Activated CD4-positive, alpha-beta T cell treated with anti-CD3 and anti-CD28 coated beads for 36 hours (primary cell): ENCODE measurements around the gene LRRC4C. TPM values are rescaled to one million over a fixed set of nuclear protein-coding genes. Genes with fewer than 3 reads are reported as not detected.

Experiments used
- ATAC-seq: fragments of 200-7000 bp; cut with Tn5 transposase; one replicate; pipeline ENCODE4 v1.10.0; 2021; ENCODE audit warnings: mild to moderate bottlenecking, moderate library complexity
- CTCF ChIA-PET: fragments of 350-600 bp; sonication (Branson Sonifier 250); formaldehyde crosslinking; loops from one replicate; lab custom pipeline; 2021; ENCODE audit warnings: antibody characterized with exemption; lab: Charles Lee
- POLR2A ChIA-PET: fragments of 350-600 bp; sonication (Branson Sonifier 250); formaldehyde crosslinking; loops from one replicate; lab custom pipeline; 2021; ENCODE audit warnings: antibody characterized with exemption, inconsistent platforms; lab: Charles Lee
- DNase-seq: peaks from one replicate; pipeline ENCODE4 v3.0.0-alpha.2; 2020
- H3K27ac Mint-ChIP-seq: one replicate; pipeline ENCODE4 v1.8.0; 2021; ENCODE audit warnings: mixed read lengths
- H3K27me3 Mint-ChIP-seq: one replicate; pipeline ENCODE4 v1.8.0; 2021; ENCODE audit warnings: mixed read lengths
- H3K36me3 Mint-ChIP-seq: one replicate; pipeline ENCODE4 v1.8.0; 2021; ENCODE audit warnings: low read depth, mixed read lengths
- H3K4me1 Mint-ChIP-seq: one replicate; pipeline ENCODE4 v1.8.0; 2021; ENCODE audit warnings: mixed read lengths
- H3K4me3 Mint-ChIP-seq: one replicate; pipeline ENCODE4 v1.8.0; 2021; ENCODE audit warnings: mild to moderate bottlenecking, moderate library complexity, mixed read lengths
- H3K9me3 Mint-ChIP-seq: one replicate; pipeline ENCODE4 v1.8.0; 2021; ENCODE audit warnings: low read depth, mixed read lengths
- intact Hi-C, 2 experiments: fragments of 100-400 bp; cut with DNase I in 1 of 2; cut with micrococcal nuclease in 1 of 2; formaldehyde crosslinking; loops; one replicate each; pipeline versions ENCODE4 v1.14.2 to v1.15.1; 2022 to 2024; cut with DNase I, micrococcal nuclease
- total RNA-seq, 2 experiments: library from RNA; stranded (reverse); gene quantifications; one replicate each; pipeline ENCODE4 v1.2.3, GENCODE V29; 2021

Gene LRRC4C
- total RNA-seq, 2 experiments from 2014 or later: not detected

DNA sequence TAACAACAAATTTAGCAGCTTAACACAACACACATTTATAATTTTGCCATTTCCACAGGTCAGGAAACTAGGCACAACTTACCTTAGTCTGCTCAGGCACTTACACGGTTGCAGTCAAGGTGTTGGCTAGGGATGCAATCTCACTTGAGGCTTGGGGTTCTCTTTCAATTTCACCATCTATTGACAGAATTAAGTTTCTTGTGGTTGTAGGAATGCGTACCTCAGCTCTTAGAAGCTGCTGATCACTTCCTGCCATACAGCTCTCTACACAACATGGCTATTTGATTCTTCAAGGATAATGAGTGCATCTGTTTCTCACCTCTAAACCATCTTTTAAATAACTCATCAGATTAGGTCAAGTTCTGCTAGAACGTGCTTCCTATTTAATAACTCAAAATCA lies 968.1 kb downstream of the LRRC4C start:
- Mint-ChIP-seq H3K4me1 (no peaks in the 10 kb centered on the region), H3K27me3 (no peaks in the 10 kb centered on the region), H3K27ac (no peak overlapping the region), H3K9me3 (peaks cover 8% of the 10 kb centered on the region), H3K4me3 (no peak overlapping the region), H3K36me3 (no peaks in the 10 kb centered on the region)
- ChIA-PET POLR2A (no interaction called here), CTCF (no interaction called here)
- DNase-seq: no peak
- intact Hi-C loops: no loop called here
- no peak for ATAC-seq

DNA sequence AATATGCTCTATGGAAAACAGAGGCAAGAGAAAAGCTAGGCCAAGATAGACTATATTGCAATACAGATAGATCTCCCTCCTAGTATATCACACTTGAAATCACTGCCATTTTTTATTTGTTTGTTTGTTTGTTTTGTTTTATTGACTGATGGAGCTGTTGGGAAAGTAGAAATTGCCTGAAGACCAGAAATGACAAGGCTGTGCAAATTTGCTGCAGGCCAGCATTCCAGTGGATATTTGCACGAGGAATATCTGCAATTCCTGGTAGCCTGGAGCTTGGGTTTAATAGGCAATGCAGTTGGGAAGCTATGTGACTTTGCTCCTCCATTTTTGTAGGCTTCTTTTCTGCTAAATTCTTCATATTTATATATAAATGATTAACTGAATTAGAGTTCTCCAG lies 991.7 kb downstream of the LRRC4C start:
- Mint-ChIP-seq H3K27ac (no peak overlapping the region), H3K36me3 (no peaks in the 10 kb centered on the region), H3K27me3 (no peaks in the 10 kb centered on the region), H3K4me1 (no peaks in the 10 kb centered on the region), H3K4me3 (no peak overlapping the region), H3K9me3 (peaks cover 17% of the 10 kb centered on the region)
- CTCF ChIA-PET: no interaction called here
- intact Hi-C loops: no loop called here
- POLR2A ChIA-PET: no interaction called here
- DNase-seq: no peak
- no peak for ATAC-seq

DNA sequence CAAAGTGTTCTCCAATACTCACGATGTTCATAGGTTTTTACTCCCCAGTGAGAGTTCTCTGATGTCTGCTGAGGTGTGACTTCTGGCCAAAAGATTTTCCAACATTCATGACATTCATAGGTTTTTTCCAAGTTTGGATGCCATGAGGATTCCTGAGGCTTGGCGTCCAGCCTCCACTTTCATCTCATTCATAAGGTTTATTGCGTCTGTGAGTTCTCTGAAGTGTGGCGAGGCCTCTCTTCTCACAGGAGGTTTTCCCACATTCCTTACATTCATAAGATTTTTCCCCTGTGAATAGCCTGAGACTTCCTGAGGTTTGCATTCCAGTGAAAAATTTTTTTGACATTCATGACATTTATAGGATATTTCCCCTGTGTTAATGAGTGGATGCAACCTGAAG lies 1014.1 kb downstream of the LRRC4C start:
- H3K27ac Mint-ChIP-seq: no peak overlapping the region
- peaks cover 19% of the 10 kb centered on the region for H3K9me3 Mint-ChIP-seq
- H3K4me3 Mint-ChIP-seq: no peak overlapping the region

DNA sequence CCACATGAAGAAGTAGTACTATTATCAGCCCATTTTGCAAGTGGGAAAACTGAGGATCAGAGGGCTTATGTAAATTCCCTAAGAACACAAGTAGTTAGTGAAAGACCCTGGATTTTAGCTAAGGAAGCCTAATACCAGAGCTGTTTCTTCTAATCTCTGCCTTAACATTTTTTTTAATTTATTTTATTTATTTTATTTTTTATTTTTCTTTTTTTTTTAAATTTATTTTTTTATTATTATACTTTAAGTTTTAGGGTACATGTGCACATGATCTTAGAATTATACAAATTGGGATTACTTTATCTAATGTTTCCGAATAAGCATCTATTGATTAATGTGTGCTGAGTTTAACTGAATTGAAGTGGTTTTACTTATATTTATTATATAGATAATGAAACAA lies 1015.3 kb downstream of the LRRC4C start:
- H3K4me1 Mint-ChIP-seq: no peaks in the 10 kb centered on the region
- no peak for DNase-seq
- POLR2A ChIA-PET: no interaction called here
- intact Hi-C loops: no loop called here
- H3K27ac Mint-ChIP-seq: no peak overlapping the region
- no peak for ATAC-seq
- CTCF ChIA-PET: no interaction called here
- no peak overlapping the region for H3K4me3 Mint-ChIP-seq
- no peaks in the 10 kb centered on the region for H3K27me3 Mint-ChIP-seq
- H3K36me3 Mint-ChIP-seq: no peaks in the 10 kb centered on the region
- peaks cover 21% of the 10 kb centered on the region for H3K9me3 Mint-ChIP-seq

More for the DNA sequence above, 1014.1 kb downstream of the LRRC4C start:
- no peaks in the 10 kb centered on the region for H3K27me3 Mint-ChIP-seq
- no peak for ATAC-seq
- H3K4me1 Mint-ChIP-seq: no peaks in the 10 kb centered on the region
- H3K36me3 Mint-ChIP-seq: no peaks in the 10 kb centered on the region
- CTCF ChIA-PET: no interaction called here
- intact Hi-C loops: no loop called here
- no peak for DNase-seq
- POLR2A ChIA-PET: no interaction called here

DNA sequence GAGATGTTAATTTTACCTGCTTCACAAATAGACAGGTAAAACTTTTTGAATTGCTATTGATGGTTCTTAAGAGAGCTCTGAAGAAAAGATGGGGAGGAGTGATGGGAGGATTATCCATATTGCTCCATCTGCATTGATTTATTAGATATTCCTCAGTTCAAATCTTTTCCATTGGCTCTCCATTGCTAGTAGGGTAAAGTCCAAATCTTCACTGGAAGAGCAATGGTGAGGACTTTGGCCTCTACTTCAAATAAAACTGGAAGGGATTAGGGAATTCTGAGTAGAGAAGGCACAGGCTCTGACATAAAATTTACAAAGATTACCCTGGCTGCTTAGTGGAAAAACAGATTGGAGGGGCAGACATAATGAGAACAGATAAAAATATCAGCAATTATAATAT lies 1024.1 kb downstream of the LRRC4C start:
- CTCF ChIA-PET: no interaction called here
- no peaks in the 10 kb centered on the region for H3K4me1 Mint-ChIP-seq
- DNase-seq (no peak), ATAC-seq (no peak)
- no peak overlapping the region for H3K4me3 Mint-ChIP-seq
- POLR2A ChIA-PET: no interaction called here
- no peaks in the 10 kb centered on the region for H3K36me3 Mint-ChIP-seq
- H3K9me3 Mint-ChIP-seq: peaks cover 23% of the 10 kb centered on the region
- H3K27me3 Mint-ChIP-seq: no peaks in the 10 kb centered on the region
- H3K27ac Mint-ChIP-seq: no peak overlapping the region
- intact Hi-C loops: no loop called here

DNA sequence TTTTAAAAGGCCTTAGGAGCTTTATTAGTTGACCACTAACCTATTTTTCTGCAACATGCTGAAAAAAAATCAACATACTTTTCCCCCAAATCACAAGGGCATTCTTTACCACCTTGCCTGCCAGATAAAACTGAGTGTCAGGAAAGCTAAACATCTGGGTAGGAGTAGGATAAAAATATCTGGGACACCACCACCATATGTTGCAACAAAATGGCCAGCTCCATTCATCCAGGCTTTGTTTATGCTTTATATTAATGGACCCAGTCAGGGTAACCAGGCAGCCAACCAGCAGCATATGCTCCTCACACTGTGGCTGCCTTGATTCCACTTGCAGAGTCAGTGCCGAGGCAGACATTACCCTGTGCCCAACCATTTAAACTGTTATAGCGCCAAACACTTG lies 1024.5 kb downstream of the LRRC4C start:
- ChIA-PET POLR2A (no interaction called here), CTCF (no interaction called here)
- Mint-ChIP-seq H3K4me3 (no peak overlapping the region), H3K4me1 (no peaks in the 10 kb centered on the region), H3K27ac (no peak overlapping the region), H3K27me3 (no peaks in the 10 kb centered on the region), H3K36me3 (no peaks in the 10 kb centered on the region), H3K9me3 (peaks cover 22% of the 10 kb centered on the region)
- ATAC-seq (no peak), DNase-seq (no peak)
- intact Hi-C loops: no loop called here

DNA sequence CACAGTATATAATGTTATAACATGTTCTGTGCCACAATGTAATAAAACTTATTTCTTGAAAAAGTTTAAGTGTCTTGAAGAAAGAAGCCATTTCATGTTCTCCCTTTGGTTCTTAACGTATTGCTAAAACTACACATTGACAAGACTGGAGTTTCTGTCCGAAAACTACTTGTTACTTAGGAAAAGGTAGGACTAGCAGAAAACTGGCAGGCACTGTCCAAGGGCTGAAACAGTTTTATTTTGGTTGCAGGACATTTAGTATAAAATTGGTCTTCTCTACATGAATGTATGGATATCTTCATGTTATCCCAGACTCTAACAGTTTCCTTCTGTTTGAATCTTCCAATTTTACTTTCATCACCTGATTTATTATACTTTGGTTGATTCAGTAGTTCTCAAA lies 1027.1 kb downstream of the LRRC4C start:
- intact Hi-C loops: no loop called here
- ChIA-PET CTCF (no interaction called here), POLR2A (no interaction called here)
- no peak overlapping the region for H3K4me3 Mint-ChIP-seq
- H3K27me3 Mint-ChIP-seq: no peaks in the 10 kb centered on the region
- DNase-seq (no peak), ATAC-seq (no peak)
- no peaks in the 10 kb centered on the region for H3K4me1 Mint-ChIP-seq
- H3K27ac Mint-ChIP-seq: no peak overlapping the region
- peaks cover 18% of the 10 kb centered on the region for H3K9me3 Mint-ChIP-seq
- H3K36me3 Mint-ChIP-seq: no peaks in the 10 kb centered on the region

DNA sequence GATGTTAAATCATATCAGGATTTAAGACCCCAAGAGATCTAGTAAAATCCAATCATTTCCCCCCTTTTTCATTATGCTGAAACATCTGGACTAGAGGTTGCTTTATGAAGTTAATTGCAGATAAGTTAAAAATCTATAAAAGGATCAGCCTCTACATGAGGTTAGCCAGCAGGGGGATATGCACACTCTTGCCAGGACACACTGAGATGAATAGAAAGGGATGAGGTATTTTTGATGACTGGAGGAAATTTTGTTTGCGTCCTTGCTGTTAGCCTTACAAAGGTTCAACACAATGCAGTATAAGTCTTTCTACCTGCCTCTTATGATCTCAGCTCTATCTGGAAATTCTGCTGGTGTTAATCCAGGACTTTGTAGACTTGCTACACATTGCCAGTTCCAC lies 1034.3 kb downstream of the LRRC4C start:
- Mint-ChIP-seq H3K4me3 (no peak overlapping the region), H3K4me1 (no peaks in the 10 kb centered on the region), H3K27me3 (no peaks in the 10 kb centered on the region), H3K36me3 (no peaks in the 10 kb centered on the region), H3K27ac (no peak overlapping the region), H3K9me3 (peaks cover 13% of the 10 kb centered on the region)
- CTCF ChIA-PET: interaction anchor here (0.6 kb wide), 1 partner anchor 27 kb away, joined by 3 read pairs; no protein-coding TSS in a partner anchor
- intact Hi-C loops: no loop called here
- POLR2A ChIA-PET: no interaction called here
- no peak for ATAC-seq
- DNase-seq: no peak

DNA sequence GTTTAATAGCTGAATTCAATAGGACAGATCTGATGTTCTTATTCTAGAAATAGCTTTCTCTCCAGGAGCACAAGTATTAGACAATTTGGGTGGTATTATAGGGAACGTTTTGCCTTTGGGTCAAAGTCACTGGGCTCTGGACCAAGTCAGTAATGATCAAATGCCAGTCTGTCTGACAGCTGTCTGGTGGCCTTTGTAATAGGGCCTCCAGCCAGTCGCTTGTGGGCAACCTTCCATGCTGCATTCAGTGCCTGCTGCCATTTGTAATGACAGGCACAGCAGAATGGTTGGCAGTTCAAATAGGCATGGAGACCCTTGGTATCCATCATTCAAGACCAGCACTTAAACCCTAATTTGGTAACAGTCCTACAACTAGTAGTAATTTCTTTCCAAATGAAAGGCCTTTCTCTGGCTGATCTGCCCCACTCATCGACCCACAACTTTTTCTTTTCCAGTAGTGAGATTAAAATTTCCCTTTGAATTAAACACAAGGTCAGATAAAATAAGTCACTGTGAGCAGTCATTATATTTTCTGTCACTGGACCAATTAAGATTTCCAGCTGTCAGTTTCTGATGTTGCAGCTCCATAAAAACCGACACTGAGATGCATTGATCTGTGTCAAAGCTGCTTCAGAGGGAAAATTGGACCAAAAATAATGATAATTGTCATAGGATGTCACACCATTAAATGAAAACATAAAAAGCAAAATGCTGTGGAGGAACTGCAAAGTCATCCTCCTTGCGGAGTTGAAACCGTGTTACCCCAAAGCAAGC lies 1038.1 kb downstream of the LRRC4C start:
- H3K4me3 Mint-ChIP-seq: no peak overlapping the region
- no peak overlapping the region for H3K27ac Mint-ChIP-seq

DNA sequence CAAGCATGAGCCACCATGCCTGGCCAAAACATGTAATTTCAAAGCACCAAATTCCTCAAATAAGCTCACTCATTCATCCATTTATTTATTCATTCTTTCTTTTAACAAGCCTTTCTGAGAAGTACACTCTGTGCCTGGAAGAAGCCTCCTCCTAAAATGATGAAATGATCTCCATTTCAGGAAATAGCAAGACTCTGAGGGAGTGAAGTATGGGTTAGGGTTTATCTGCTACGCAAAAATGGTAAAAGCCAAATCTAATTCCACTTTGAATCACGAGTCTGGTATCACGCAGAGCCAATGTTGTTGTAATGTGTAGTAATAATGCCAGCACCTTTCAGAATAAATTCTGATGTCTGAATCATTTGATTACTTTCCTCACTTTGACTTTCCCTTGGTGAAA lies 1041.8 kb downstream of the LRRC4C start:
- no peaks in the 10 kb centered on the region for H3K4me1 Mint-ChIP-seq
- ChIA-PET POLR2A (no interaction called here), CTCF (no interaction called here)
- no peak overlapping the region for H3K27ac Mint-ChIP-seq
- DNase-seq: no peak
- no peak overlapping the region for H3K4me3 Mint-ChIP-seq
- ATAC-seq: no peak
- no peaks in the 10 kb centered on the region for H3K27me3 Mint-ChIP-seq
- H3K9me3 Mint-ChIP-seq: peaks cover 16% of the 10 kb centered on the region
- H3K36me3 Mint-ChIP-seq: no peaks in the 10 kb centered on the region
- intact Hi-C loops: no loop called here

More for the DNA sequence above, 1038.1 kb downstream of the LRRC4C start:
- Mint-ChIP-seq H3K4me1 (no peaks in the 10 kb centered on the region), H3K27me3 (no peaks in the 10 kb centered on the region), H3K36me3 (no peaks in the 10 kb centered on the region), H3K9me3 (peaks cover 17% of the 10 kb centered on the region)
- DNase-seq (no peak), ATAC-seq (no peak)
- CTCF ChIA-PET: interaction anchor here (0.7 kb wide), 1 partner anchor 833 kb away, joined by 3 read pairs; no protein-coding TSS in a partner anchor
- intact Hi-C loops: no loop called here
- POLR2A ChIA-PET: no interaction called here

DNA sequence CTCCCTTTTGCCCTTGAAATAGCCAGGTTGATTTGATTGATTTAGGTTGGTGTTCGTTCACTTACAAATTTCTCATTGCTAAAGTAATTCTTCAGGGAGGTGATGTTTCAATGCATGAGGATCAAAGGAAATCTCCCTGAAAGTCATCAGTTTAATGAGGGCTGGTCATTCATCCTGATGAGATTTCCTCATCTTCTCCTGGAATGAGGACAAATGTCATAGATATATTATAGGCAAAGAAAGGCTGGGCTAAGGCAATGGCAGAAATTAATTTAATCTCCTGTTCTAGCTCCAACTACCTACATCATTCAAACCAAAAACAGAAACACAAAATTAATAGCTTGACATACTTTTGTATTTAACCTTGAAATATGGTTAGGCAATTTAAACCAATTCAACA lies 1052.1 kb downstream of the LRRC4C start:
- POLR2A ChIA-PET: no interaction called here
- H3K4me3 Mint-ChIP-seq: no peak overlapping the region
- H3K27ac Mint-ChIP-seq: no peak overlapping the region
- peaks cover 9% of the 10 kb centered on the region for H3K9me3 Mint-ChIP-seq
- H3K36me3 Mint-ChIP-seq: no peaks in the 10 kb centered on the region
- ATAC-seq (no peak), DNase-seq (no peak)
- H3K27me3 Mint-ChIP-seq: no peaks in the 10 kb centered on the region
- CTCF ChIA-PET: no interaction called here
- intact Hi-C loops: no loop called here
- no peaks in the 10 kb centered on the region for H3K4me1 Mint-ChIP-seq

DNA sequence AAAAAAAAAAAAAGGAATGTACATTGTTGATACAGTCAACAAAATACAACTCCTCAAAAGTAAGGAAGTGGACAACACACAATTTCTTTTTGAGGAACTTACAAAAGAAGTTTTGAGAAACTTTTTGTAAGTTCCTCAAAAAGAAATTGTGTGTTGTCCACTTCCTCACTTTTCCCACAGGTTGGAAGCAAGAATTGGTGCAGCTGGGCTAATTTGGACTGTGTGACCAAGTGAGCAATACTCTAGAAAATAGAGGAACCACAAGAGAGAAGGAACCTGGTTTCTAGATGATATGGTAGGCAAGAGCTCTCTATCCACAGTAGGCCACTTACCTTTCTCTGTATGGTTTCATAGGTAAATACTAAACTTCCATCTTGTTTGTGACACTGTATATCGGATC lies 1053.8 kb downstream of the LRRC4C start:
- DNase-seq: no peak
- intact Hi-C loops: no loop called here
- Mint-ChIP-seq H3K27me3 (no peaks in the 10 kb centered on the region), H3K4me1 (no peaks in the 10 kb centered on the region), H3K9me3 (peaks cover 10% of the 10 kb centered on the region), H3K27ac (no peak overlapping the region), H3K4me3 (no peak overlapping the region), H3K36me3 (no peaks in the 10 kb centered on the region)
- ChIA-PET POLR2A (no interaction called here), CTCF (no interaction called here)
- ATAC-seq: no peak
